Activated naive CD4-positive, alpha-beta T cell treated with anti-CD3 and anti-CD28 coated beads for 36 hours (primary cell): ENCODE measurements around the gene MAPK8. TPM values are rescaled to one million over a fixed set of nuclear protein-coding genes. Genes with fewer than 3 reads are reported as not detected.

Experiments
- CTCF ChIA-PET: fragments of 350-600 bp; sonication (Branson Sonifier 250); formaldehyde crosslinking; loops from one replicate; lab custom pipeline; 2021; ENCODE audit warnings: antibody characterized with exemption; lab: Charles Lee
- DNase-seq: peaks from one replicate; pipeline ENCODE4 v3.0.0-alpha.2; 2020
- H3K27ac Mint-ChIP-seq: one replicate; pipeline ENCODE4 v1.8.0; 2021; ENCODE audit warnings: mild to moderate bottlenecking, mixed read lengths
- H3K27me3 Mint-ChIP-seq: one replicate; pipeline ENCODE4 v1.8.0; 2021; ENCODE audit warnings: low read depth, mixed read lengths
- H3K36me3 Mint-ChIP-seq: one replicate; pipeline ENCODE4 v1.8.0; 2021; ENCODE audit warnings: low read depth, mixed read lengths
- H3K4me1 Mint-ChIP-seq: one replicate; pipeline ENCODE4 v1.8.0; 2021; ENCODE audit warnings: low read depth, mixed read lengths
- H3K4me3 Mint-ChIP-seq: one replicate; pipeline ENCODE4 v1.8.0; 2021; ENCODE audit warnings: mild to moderate bottlenecking, moderate library complexity, mixed read lengths
- H3K9me3 Mint-ChIP-seq: one replicate; pipeline ENCODE4 v1.8.0; 2021; ENCODE audit warnings: mixed read lengths
- intact Hi-C: fragments of 100-400 bp; cut with micrococcal nuclease; formaldehyde crosslinking; loops from one replicate; pipeline ENCODE4 v1.15.1; 2023
- total RNA-seq, 2 experiments: library from RNA; stranded (reverse); gene quantifications; one replicate each; pipeline ENCODE4 v1.2.3, GENCODE V29; 2021

The MAPK8 gene
- total RNA-seq, 2 experiments from 2014 or later: 29.7 to 36.2 TPM

GRCh38 chr10:48448796-48449195 lies 142.3 kb downstream of the MAPK8 start:
- no peak for DNase-seq
- Mint-ChIP-seq H3K9me3 (no peaks in the 10 kb centered on the region), H3K4me1 (no peaks in the 10 kb centered on the region), H3K27me3 (no peaks in the 10 kb centered on the region), H3K27ac (no peak overlapping the region), H3K36me3 (no peaks in the 10 kb centered on the region), H3K4me3 (no peak overlapping the region)
- CTCF ChIA-PET: no interaction called here
- intact Hi-C loops: no loop called here

DNA sequence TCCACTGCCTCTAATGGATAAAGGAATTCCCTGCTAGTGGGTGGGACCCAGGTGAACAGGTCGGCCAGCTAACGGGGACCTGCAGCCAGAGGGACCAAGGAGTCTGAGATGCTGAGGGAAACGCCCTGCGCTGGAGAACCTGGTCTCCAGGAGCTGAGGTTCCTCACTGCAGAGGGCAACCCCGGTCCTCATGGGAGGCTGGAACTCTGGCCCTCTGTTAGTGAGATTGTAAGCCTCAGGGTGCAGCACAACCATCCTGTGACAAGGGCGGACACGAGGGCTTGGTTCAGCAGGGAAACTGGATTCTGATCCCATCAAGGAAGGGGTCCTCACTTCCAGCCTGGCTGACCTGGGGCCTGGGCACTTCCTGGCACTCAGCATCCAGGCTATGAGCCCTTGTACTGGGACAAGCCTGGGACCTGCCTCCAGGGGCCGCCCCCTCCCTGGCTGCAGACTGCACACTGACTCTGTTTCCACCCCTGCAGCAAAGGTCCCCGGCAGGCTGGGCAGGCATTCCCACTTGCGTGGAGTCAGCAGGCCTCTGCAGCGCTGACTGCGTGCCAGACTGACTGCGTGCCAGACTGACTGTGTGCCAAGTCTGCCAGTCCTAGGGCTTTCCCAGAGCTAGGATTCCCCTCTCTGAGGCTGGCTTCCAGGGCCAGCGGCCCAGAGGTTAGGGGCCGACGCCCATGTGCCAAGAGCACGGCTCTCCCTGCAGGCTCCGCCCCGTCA lies 143.2 kb downstream of the MAPK8 start:
- Mint-ChIP-seq H3K4me3 (no peak overlapping the region), H3K27ac (no peak overlapping the region), H3K4me1 (no peaks in the 10 kb centered on the region), H3K36me3 (no peaks in the 10 kb centered on the region), H3K27me3 (no peaks in the 10 kb centered on the region), H3K9me3 (no peaks in the 10 kb centered on the region)
- intact Hi-C loops: no loop called here
- CTCF ChIA-PET: no interaction called here
- no peak for DNase-seq

- Mint-ChIP-seq H3K27me3 (no peaks in the 10 kb centered on the region), H3K9me3 (no peaks in the 10 kb centered on the region), H3K36me3 (no peaks in the 10 kb centered on the region), H3K27ac (no peak overlapping the region), H3K4me1 (no peaks in the 10 kb centered on the region), H3K4me3 (no peak overlapping the region)
- no peak for DNase-seq
- intact Hi-C loops: no loop called here
- CTCF ChIA-PET: no interaction called here
These were observed 143.8 kb downstream of the MAPK8 start for GRCh38 chr10:48450233-48450740.

DNA sequence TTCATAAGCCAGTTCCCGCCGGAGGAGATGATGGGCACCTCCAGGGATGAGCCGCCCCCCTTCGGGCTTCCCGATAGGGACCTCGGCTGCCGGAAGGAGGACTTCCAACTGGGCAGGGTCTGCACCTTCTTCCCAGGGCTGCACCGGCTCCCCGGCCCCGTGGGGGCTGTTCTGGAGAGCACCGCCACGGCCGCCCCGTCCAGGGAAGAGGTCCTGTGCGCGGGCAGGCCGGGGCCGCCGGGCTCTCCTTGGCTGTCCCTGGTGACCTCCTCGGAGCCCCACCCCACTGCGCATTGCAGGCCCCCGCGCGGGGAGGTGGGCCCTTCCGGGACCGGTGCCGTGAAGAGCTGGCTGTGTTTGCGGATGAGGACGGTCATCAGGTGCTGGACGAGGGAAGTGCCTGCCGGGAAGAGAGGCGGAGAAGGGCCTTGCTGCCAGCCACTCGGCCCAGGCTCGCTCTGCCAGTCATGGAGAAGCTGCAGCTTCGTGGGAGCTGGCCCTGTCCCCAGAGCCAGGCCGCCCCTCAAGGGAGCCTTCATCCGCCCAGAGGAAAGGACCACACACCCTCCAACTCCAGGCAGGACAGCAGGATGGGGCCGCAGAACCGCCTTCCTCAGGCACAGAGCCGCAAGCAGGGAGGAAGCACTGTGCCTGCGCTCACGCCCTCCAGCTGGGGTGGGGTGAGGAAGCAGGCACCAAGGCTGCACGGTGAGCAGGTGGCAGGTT lies 144.4 kb downstream of the MAPK8 start:
- no peaks in the 10 kb centered on the region for H3K9me3 Mint-ChIP-seq
- H3K4me1 Mint-ChIP-seq: no peaks in the 10 kb centered on the region
- H3K27ac Mint-ChIP-seq: no peak overlapping the region
- DNase-seq: no peak
- H3K36me3 Mint-ChIP-seq: no peaks in the 10 kb centered on the region
- no peaks in the 10 kb centered on the region for H3K27me3 Mint-ChIP-seq
- H3K4me3 Mint-ChIP-seq: no peak overlapping the region
- intact Hi-C loops: no loop called here
- CTCF ChIA-PET: no interaction called here

GRCh38 chr10:48451969-48452878 lies 145.7 kb downstream of the MAPK8 start:
- H3K27ac Mint-ChIP-seq: no peak overlapping the region
- H3K4me1 Mint-ChIP-seq: no peaks in the 10 kb centered on the region
- intact Hi-C loops: no loop called here
- CTCF ChIA-PET: no interaction called here
- no peaks in the 10 kb centered on the region for H3K9me3 Mint-ChIP-seq
- DNase-seq: no peak
- no peaks in the 10 kb centered on the region for H3K27me3 Mint-ChIP-seq
- no peak overlapping the region for H3K4me3 Mint-ChIP-seq
- H3K36me3 Mint-ChIP-seq: no peaks in the 10 kb centered on the region

DNA sequence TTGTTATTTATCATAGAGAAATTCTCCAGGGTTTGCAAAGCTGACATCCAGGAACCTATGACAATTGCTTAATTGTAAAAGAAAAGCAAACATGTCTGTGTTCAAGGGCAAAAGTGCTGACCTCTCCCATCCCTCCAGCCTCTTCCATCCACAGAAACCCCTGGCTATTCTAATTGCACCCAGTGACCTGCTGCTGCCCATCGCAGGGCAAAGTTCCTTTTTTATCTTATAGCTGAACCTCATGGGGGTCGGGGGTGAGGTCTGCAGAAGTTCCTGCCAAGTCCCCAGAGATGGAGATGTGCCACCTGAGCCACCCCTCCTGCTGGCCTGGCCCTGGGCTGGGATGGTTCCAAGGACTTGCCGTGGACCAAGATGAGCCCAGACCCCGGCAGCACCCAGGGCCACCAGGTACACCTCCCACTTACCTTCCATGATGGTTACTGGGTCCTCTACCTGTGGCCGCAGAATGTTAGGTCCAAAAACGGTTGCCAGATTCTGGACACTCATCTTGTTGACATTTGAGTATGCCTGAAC lies 146.5 kb downstream of the MAPK8 start:
- Mint-ChIP-seq H3K36me3 (no peaks in the 10 kb centered on the region), H3K9me3 (no peaks in the 10 kb centered on the region), H3K27me3 (no peaks in the 10 kb centered on the region), H3K4me3 (no peak overlapping the region), H3K4me1 (no peaks in the 10 kb centered on the region), H3K27ac (no peak overlapping the region)
- intact Hi-C loops: no loop called here
- DNase-seq: no peak
- CTCF ChIA-PET: no interaction called here

DNA sequence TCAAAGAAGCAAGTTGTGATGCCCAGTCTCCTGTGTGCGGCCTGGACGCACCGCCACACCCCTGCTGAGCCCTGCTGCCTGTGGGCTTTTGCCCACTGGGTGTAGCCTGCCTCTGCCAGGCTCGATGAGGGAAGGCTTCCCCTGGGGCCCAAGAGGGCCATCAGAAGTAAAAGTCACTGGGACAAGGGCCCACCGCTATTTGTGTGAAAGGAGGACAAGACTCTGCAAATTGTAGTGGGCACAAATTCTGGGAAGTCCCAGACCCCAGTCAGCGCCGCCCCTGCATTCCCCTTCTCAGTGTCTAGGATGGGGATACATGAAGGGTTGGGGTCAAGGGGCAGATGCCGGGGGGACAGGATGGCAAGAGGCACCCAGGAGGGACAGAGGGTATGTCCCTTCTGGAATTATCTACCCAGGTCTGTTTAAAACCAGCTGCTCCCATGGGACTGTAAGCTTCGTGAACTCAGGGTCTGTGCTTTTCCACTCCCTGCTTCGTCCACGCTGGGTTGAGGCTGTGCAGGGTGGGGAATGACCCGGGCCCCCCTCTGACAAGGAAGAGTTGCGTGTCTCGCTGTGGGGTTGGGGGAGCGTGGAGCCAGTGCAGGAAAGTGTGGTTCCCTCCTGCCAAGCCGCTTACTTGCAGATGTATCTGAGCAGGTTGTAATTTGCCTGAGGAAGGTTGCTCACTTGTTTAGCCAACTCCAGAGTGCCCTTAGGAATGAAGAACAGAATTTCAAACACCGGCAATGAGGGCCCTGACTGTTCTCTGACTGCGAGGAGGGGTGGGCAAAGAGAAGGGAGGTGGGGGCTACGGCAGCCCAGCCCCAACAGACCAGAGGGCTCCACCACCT lies 147.2 kb downstream of the MAPK8 start:
- CTCF ChIA-PET: no interaction called here
- Mint-ChIP-seq H3K4me3 (no peak overlapping the region), H3K36me3 (no peaks in the 10 kb centered on the region), H3K27me3 (no peaks in the 10 kb centered on the region), H3K27ac (no peak overlapping the region), H3K9me3 (no peaks in the 10 kb centered on the region), H3K4me1 (no peaks in the 10 kb centered on the region)
- no peak for DNase-seq
- intact Hi-C loops: no loop called here

GRCh38 chr10:48454302-48455054 lies 148.0 kb downstream of the MAPK8 start:
- Mint-ChIP-seq H3K27ac (no peak overlapping the region), H3K4me3 (no peak overlapping the region), H3K27me3 (no peaks in the 10 kb centered on the region), H3K4me1 (no peaks in the 10 kb centered on the region), H3K36me3 (no peaks in the 10 kb centered on the region), H3K9me3 (no peaks in the 10 kb centered on the region)
- no peak for DNase-seq
- intact Hi-C loops: no loop called here
- CTCF ChIA-PET: interaction anchor here (1.4 kb wide), 1 partner anchor 90 kb away, joined by 3 read pairs; no protein-coding TSS in a partner anchor

DNA sequence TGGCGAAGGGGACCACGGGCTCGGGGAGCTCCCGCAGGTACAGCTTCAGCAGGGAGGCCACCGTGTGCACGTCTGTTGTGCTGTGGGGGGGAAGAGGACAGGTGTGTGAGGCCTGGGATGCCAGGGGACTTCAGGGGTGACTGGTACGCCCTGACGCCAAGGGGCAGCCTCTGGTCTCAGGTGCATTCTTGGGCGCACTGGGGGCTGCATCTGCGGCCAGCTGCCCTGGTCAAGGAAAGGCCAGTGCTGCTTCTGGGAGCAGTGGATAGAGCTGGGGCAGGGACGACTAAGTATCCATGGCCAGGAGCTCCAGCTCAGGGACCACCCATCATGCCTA lies 148.5 kb downstream of the MAPK8 start:
- intact Hi-C loops: no loop called here
- Mint-ChIP-seq H3K4me3 (no peak overlapping the region), H3K4me1 (no peaks in the 10 kb centered on the region), H3K27ac (no peak overlapping the region), H3K27me3 (no peaks in the 10 kb centered on the region), H3K36me3 (no peaks in the 10 kb centered on the region), H3K9me3 (no peaks in the 10 kb centered on the region)
- CTCF ChIA-PET: interaction anchor here (1.4 kb wide), 1 partner anchor 91 kb away, joined by 3 read pairs; no protein-coding TSS in a partner anchor
- DNase-seq: no peak

- DNase-seq: no peak
These were observed 149.1 kb downstream of the MAPK8 start for GRCh38 chr10:48455392-48456151.

More at GRCh38 chr10:48455392-48456151, 149.1 kb downstream of the MAPK8 start:
- Mint-ChIP-seq H3K27me3 (no peaks in the 10 kb centered on the region), H3K9me3 (no peaks in the 10 kb centered on the region), H3K36me3 (no peaks in the 10 kb centered on the region), H3K4me3 (no peak overlapping the region), H3K4me1 (no peaks in the 10 kb centered on the region), H3K27ac (no peak overlapping the region)
- CTCF ChIA-PET: interaction anchor here (1.4 kb wide), 1 partner anchor 91 kb away, joined by 3 read pairs; no protein-coding TSS in a partner anchor
- intact Hi-C loops: no loop called here
